Thyroid gland (tissue), 4 donors: ENCODE measurements around the gene MLYCD.

Experiments used
- POLR2A ChIP-seq, 2 donors: fragments of 450-650 bp; IDR thresholded peaks; one replicate each; pipeline ENCODE4 v1.6.1; 2017; ENCODE audit warnings: antibody characterized with exemption in 2 of 2, mild to moderate bottlenecking in 2 of 2, moderate library complexity in 1 of 2
- TF ChIP-seq, protein P1 (sequence below), 6 experiments: fragments of 200-600 bp in 3 of 6; fragments of 450-650 bp in 3 of 6; sonication (generic) in 3 of 6; IDR thresholded peaks; one replicate each; pipeline ENCODE4 v1.5.1; 2016 to 2019; ENCODE audit warnings: antibody characterized with exemption in 6 of 6, mild to moderate bottlenecking in 2 of 6, inconsistent platforms in 1 of 6, moderate library complexity in 1 of 6

DNA sequence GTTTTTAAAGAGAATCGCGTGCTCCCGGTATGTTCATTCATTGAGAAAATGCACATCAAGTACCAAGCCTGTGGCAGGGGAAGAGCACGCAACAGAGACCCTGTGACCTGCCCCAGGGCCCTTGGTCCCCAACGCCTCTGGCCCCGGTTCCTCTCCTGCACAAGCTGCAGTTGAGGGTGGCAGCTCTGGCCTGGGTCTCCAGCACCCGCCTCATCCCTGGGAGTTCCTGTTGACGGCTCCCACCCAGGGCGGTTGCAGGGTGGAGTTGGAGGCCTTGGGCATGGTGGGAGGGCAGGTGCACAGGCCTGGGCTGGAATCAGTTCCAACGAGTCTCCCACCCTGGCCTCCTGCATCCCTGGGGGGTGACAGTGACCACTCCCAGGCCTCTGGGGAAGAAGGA, 74.2 kb downstream of the MLYCD start:
- TF ChIP-seq, protein P1, sequence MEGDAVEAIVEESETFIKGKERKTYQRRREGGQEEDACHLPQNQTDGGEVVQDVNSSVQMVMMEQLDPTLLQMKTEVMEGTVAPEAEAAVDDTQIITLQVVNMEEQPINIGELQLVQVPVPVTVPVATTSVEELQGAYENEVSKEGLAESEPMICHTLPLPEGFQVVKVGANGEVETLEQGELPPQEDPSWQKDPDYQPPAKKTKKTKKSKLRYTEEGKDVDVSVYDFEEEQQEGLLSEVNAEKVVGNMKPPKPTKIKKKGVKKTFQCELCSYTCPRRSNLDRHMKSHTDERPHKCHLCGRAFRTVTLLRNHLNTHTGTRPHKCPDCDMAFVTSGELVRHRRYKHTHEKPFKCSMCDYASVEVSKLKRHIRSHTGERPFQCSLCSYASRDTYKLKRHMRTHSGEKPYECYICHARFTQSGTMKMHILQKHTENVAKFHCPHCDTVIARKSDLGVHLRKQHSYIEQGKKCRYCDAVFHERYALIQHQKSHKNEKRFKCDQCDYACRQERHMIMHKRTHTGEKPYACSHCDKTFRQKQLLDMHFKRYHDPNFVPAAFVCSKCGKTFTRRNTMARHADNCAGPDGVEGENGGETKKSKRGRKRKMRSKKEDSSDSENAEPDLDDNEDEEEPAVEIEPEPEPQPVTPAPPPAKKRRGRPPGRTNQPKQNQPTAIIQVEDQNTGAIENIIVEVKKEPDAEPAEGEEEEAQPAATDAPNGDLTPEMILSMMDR (IDR thresholded peaks at IDR 0.05), result no peak
- TF ChIP-seq POLR2A (IDR thresholded peaks at IDR 0.05), result no peak
